Measurements from ENCODE around the gene PHC2. TPM values are rescaled to one million over a fixed set of nuclear protein-coding genes. Genes with fewer than 3 reads are reported as not detected.
A peak's percentile ranks its signal among the peaks of the same experiment; 100 is the strongest.

The PHC2 gene
- total and polyA plus RNA-seq, 2 donors from 2014 or later, result 118 to 149 TPM

DNA sequence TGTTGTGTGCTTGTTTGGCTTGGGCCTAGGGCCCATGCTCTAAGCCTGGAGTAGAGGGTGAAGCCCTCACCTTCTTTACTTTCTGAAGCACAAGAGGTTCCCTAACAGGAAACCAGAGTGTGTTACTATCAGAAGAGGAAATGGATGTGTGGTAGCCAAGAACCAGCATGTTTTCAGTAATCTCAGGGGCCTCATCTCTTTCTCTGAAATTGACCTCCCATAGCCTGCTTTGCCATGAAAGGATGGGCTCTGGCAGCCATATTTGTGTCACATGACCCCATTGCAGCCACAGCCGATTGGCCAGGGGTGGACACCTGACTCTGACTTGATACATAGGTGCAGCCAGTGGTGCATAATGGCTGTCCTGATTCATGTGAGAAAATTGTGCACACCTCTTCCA is 128.6 kb downstream of the PHC2 start:
- Histone ChIP-seq H3K4me1 (ENCODE audit: control insufficient read depth in 2 of 3, insufficient read depth in 2 of 3, low read depth in 1 of 3, low read length in 3 of 3) (peaks cover 0 to 16% (median 6%) of the 10 kb centered on the region in 3 donors), H3K36me3 (ENCODE audit: control insufficient read depth in 2 of 3, insufficient read depth in 3 of 3, low read length in 3 of 3) (peaks cover 3 to 13% (median 4%) of the 10 kb centered on the region in 3 donors), H3K27me3 (ENCODE audit: control insufficient read depth, insufficient read depth, low read length) (no peaks in the 10 kb centered on the region), H3K4me3 (ENCODE audit: low read length in 3 of 3) (no peak overlapping the region), H3K9me3 (ENCODE audit: control insufficient read depth in 2 of 3, insufficient read depth in 1 of 3, low read length in 3 of 3) (no peaks in the 10 kb centered on the region), H3K9ac (ENCODE audit: low read length in 3 of 3) (no peak overlapping the region), H3K27ac (ENCODE audit: low read depth in 2 of 2, low read length in 2 of 2) (no peak overlapping the region)
- FAIRE-seq (no peak), DNase-seq (peak in 1 of 5 donors; percentile 47)
- TF ChIP-seq CTCF (IDR thresholded peaks at IDR 0.05; ENCODE audit: borderline replicate concordance, extremely low read depth, insufficient read depth), result no peak
- intact Hi-C loops (cut with DNase I), result no loop called here

GRCh38 chr1:33301273-33301984 is 129.5 kb downstream of the PHC2 start:
- DNase-seq (peak in 1 of 5 donors; percentile 71), FAIRE-seq (no peak)
- no peak for TF ChIP-seq CTCF (IDR thresholded peaks at IDR 0.05; ENCODE audit: borderline replicate concordance, extremely low read depth, insufficient read depth)
- H3K4me1 ChIP-seq (ENCODE audit: control insufficient read depth in 2 of 3, insufficient read depth in 2 of 3, low read depth in 1 of 3, low read length in 3 of 3), result peaks cover 0 to 12% (median 6%) of the 10 kb centered on the region in 3 donors
- intact Hi-C loops (cut with DNase I), result no loop called here
- no peaks in the 10 kb centered on the region for H3K9me3 ChIP-seq (ENCODE audit: control insufficient read depth in 2 of 3, insufficient read depth in 1 of 3, low read length in 3 of 3)
- H3K4me3 ChIP-seq (ENCODE audit: low read length in 3 of 3), result no peak overlapping the region
- H3K27ac ChIP-seq (ENCODE audit: low read depth in 2 of 2, low read length in 2 of 2), result peak overlapping the region in 1 of 2 donors; percentile 33
- no peak overlapping the region for H3K9ac ChIP-seq (ENCODE audit: low read length in 3 of 3)
- H3K27me3 ChIP-seq (ENCODE audit: control insufficient read depth, insufficient read depth, low read length), result no peaks in the 10 kb centered on the region
- H3K36me3 ChIP-seq (ENCODE audit: control insufficient read depth in 2 of 3, insufficient read depth in 3 of 3, low read length in 3 of 3), result peaks cover 3 to 14% (median 4%) of the 10 kb centered on the region in 3 donors

GRCh38 chr1:33300673-33301072 is 130.2 kb downstream of the PHC2 start:
- H3K4me3 ChIP-seq (ENCODE audit: low read length in 3 of 3), result no peak overlapping the region
- peak overlapping the region in 1 of 2 donors; percentile 33 for H3K27ac ChIP-seq (ENCODE audit: low read depth in 2 of 2, low read length in 2 of 2)
- peaks cover 3 to 22% (median 6%) of the 10 kb centered on the region in 3 donors for H3K36me3 ChIP-seq (ENCODE audit: control insufficient read depth in 2 of 3, insufficient read depth in 3 of 3, low read length in 3 of 3)
- no peaks in the 10 kb centered on the region for H3K27me3 ChIP-seq (ENCODE audit: control insufficient read depth, insufficient read depth, low read length)
- intact Hi-C loops (cut with DNase I), result no loop called here
- FAIRE-seq, result no peak
- peaks cover 0 to 12% (median 6%) of the 10 kb centered on the region in 3 donors for H3K4me1 ChIP-seq (ENCODE audit: control insufficient read depth in 2 of 3, insufficient read depth in 2 of 3, low read depth in 1 of 3, low read length in 3 of 3)
- TF ChIP-seq CTCF (IDR thresholded peaks at IDR 0.05; ENCODE audit: borderline replicate concordance, extremely low read depth, insufficient read depth), result no peak
- peak in 2 of 5 donors; percentile 53 to 70 for DNase-seq
- H3K9ac ChIP-seq (ENCODE audit: low read length in 3 of 3), result no peak overlapping the region
- H3K9me3 ChIP-seq (ENCODE audit: control insufficient read depth in 2 of 3, insufficient read depth in 1 of 3, low read length in 3 of 3), result no peaks in the 10 kb centered on the region

All from kidney (tissue), 14 donors.